VCaP (cell line): ENCODE measurements around the gene SKOR1.

ENCODE experiments used
- H3K27ac ChIP-seq: fragments of 450-650 bp; 2 replicates; pipeline ENCODE4 v1.5.1; 2017
- CTCF ChIP-seq: fragments of 450-650 bp; conservative IDR thresholded peaks from 2 replicates; pipeline ENCODE4 v1.5.1; 2017; ENCODE audit warnings: mild to moderate bottlenecking, moderate library complexity

SKOR1 gene

GRCh38 chr15:67779549-67780111 is 45.7 kb upstream of the SKOR1 start:
- H3K27ac ChIP-seq: peak overlapping the region; percentile 90
- TF ChIP-seq CTCF: no peak

GRCh38 chr15:67781061-67781460 is 44.2 kb upstream of the SKOR1 start:
- peak overlapping the region; percentile 90 for H3K27ac ChIP-seq
- TF ChIP-seq CTCF: no peak

- H3K27ac ChIP-seq: peak overlapping the region; percentile 90
- no peak for TF ChIP-seq CTCF
Observed at GRCh38 chr15:67781907-67782690, 43.2 kb upstream of the SKOR1 start.

GRCh38 chr15:67782691-67782991 is 42.7 kb upstream of the SKOR1 start:
- peak overlapping the region; percentile 90 for H3K27ac ChIP-seq
- no peak for TF ChIP-seq CTCF

GRCh38 chr15:67783303-67783702 is 42.0 kb upstream of the SKOR1 start:
- peak overlapping the region; percentile 90 for H3K27ac ChIP-seq
- peak; percentile 87 for TF ChIP-seq CTCF

GRCh38 chr15:67784090-67784781 is 41.1 kb upstream of the SKOR1 start:
- no peak for TF ChIP-seq CTCF
- H3K27ac ChIP-seq: peak overlapping the region; percentile 90

GRCh38 chr15:67784856-67785430 is 40.4 kb upstream of the SKOR1 start:
- TF ChIP-seq CTCF: no peak
- peak overlapping the region; percentile 90; the same call in 1 of the 2 replicates for H3K27ac ChIP-seq
